DOHH2 (cell line): ENCODE measurements around the gene ATP13A1.

Experiments used
- CTCF ChIP-seq: fragments of 200-600 bp; sonication (generic); IDR thresholded peaks from one replicate; pipeline ENCODE4 v1.5.1; 2014; ENCODE audit warnings: antibody characterized with exemption, mild to moderate bottlenecking, low read depth, low read length; ENCODE audit not compliant: poor library complexity, severe bottlenecking
- EZH2phosphoT487 ChIP-seq: fragments of 200-600 bp; sonication (generic); IDR thresholded peaks from 2 replicates; pipeline ENCODE4 v1.6.1; 2017; ENCODE audit warnings: borderline replicate concordance, mild to moderate bottlenecking, antibody characterized with exemption, low read length, moderate library complexity, mixed read lengths

GRCh38 chr19:19677579-19677978, 14.1 kb upstream of the ATP13A1 start:
- no peak for TF ChIP-seq CTCF
- no peak for TF ChIP-seq EZH2phosphoT487
